Lower leg skin (tissue), 4 donors: Measurements from ENCODE around the gene AKAP12. TPM values are rescaled to one million over a fixed set of nuclear protein-coding genes. Genes with fewer than 3 reads are reported as not detected.

Experiments
- DNase-seq, 2 donors: peaks; one replicate each; pipeline ENCODE4 v3.0.0-alpha.2; 2019; ENCODE audit warnings: low spot score in 2 of 2
- H3K4me3 ChIP-seq: fragments of 200-600 bp; sonication (generic); 2 replicates; pipeline ENCODE4 v1.5.1; 2017; ENCODE audit warnings: mild to moderate bottlenecking, low read depth; ENCODE audit not compliant: poor library complexity, severe bottlenecking
- POLR2A ChIP-seq, 2 donors: fragments of 450-650 bp; IDR thresholded peaks; one replicate each; pipeline ENCODE4 v1.6.1; 2016 to 2017; ENCODE audit warnings: antibody characterized with exemption in 2 of 2, mild to moderate bottlenecking in 1 of 2, moderate library complexity in 1 of 2
- WGBS, 2 donors: methylation state at CpG; one replicate each; pipeline ENCODE4 v1.1.5; 2018; 5-methylcytosine and 5-hydroxymethylcytosine counted together
- intact Hi-C: fragments of 100-400 bp; cut with DNase I; formaldehyde crosslinking; loops from one replicate; pipeline ENCODE4 v1.15.0; 2023; ENCODE audit warnings: low total_unique reads
- total RNA-seq, 4 donors: library from RNA; depleted of rRNA; stranded (reverse); fragments of >200 nt; gene quantifications; one replicate each; pipeline ENCODE4 v1.1.0, GENCODE V29; 2016
- TF ChIP-seq, protein P1 (sequence below), 3 donors: fragments of 450-650 bp; IDR thresholded peaks; one replicate each; pipeline ENCODE4 v1.5.1; 2016; ENCODE audit warnings: antibody characterized with exemption in 3 of 3, mild to moderate bottlenecking in 3 of 3, moderate library complexity in 2 of 3

AKAP12 gene
- total RNA-seq, 4 donors from 2014 or later, result 14.7 to 29.9 (median 16.0) TPM

DNA sequence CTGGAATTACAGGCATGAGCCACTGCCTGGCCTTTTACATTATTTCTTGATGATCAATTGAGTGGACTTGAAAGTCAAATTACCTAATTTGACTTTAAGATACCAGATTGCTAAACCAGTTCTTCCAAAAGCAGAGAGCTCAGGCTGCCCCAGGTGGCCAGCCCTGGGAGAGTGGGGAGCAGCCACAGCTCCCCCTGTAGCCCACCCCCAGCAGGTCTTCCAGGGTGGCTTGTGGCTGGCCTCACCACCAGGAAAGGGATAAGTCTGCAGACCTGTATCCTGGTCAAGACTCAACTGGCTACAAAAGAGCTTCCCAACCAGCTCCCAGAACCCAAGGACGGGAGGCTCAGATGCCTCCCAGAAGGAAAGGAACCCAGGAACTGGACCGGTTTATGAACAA is 23.8 kb upstream of the AKAP12 start:
- 90 to 92% methylated on average over 2 of the region's 2 CpGs for WGBS, 2 donors
- intact Hi-C loops, result no loop called here
- TF ChIP-seq POLR2A (IDR thresholded peaks at IDR 0.05), result no peak
- TF ChIP-seq, protein P1, sequence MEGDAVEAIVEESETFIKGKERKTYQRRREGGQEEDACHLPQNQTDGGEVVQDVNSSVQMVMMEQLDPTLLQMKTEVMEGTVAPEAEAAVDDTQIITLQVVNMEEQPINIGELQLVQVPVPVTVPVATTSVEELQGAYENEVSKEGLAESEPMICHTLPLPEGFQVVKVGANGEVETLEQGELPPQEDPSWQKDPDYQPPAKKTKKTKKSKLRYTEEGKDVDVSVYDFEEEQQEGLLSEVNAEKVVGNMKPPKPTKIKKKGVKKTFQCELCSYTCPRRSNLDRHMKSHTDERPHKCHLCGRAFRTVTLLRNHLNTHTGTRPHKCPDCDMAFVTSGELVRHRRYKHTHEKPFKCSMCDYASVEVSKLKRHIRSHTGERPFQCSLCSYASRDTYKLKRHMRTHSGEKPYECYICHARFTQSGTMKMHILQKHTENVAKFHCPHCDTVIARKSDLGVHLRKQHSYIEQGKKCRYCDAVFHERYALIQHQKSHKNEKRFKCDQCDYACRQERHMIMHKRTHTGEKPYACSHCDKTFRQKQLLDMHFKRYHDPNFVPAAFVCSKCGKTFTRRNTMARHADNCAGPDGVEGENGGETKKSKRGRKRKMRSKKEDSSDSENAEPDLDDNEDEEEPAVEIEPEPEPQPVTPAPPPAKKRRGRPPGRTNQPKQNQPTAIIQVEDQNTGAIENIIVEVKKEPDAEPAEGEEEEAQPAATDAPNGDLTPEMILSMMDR (IDR thresholded peaks at IDR 0.05), result no peak
- DNase-seq, result no peak
- no peak overlapping the region for H3K4me3 ChIP-seq

DNA sequence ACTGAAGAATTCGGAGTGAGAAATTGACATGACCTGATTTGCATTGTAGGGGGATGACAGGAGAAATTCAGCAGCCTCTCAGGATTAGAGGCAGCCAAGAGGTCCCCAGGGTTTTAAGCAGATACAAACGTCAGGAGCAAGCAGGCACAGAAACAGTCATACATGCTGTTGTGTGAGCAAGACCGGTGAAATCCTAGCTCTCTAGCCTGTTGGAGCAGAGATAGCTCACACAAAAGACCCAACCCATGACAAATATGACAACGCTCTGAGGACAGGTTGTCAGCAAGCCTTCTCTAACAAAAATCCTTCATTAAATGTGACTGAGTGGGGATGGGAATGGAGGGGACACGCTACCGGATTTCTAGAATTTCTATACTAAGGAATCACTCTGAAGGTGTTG is 23.0 kb upstream of the AKAP12 start:
- H3K4me3 ChIP-seq, result no peak overlapping the region
- TF ChIP-seq POLR2A (IDR thresholded peaks at IDR 0.05), result no peak
- TF ChIP-seq, protein P1 (IDR thresholded peaks at IDR 0.05), result no peak
- intact Hi-C loops, result no loop called here
- DNase-seq, result no peak
- WGBS, 2 donors, result 63 to 72% methylated on average over 6 of the region's 6 CpGs

DNA sequence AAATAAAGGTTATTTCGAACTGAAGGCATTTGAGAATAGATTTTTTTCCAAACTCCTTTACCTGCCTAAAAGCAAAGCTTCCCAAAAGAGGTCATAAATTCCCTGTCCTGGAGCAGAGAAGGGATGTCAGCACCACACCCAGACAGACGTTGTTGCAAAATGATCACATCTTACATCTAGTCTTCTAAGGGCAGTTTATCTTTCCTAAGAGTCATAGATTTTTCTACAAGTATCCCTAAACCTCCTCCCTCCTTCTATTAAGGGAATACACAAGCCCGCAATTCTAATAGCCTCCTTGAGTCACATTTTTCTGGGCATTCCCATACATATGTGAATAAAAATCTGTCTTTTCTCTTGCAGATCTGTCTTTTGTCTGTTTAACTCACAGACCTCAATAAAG is 20.6 kb upstream of the AKAP12 start:
- no peak for DNase-seq
- TF ChIP-seq POLR2A (IDR thresholded peaks at IDR 0.05), result no peak
- TF ChIP-seq, protein P1 (IDR thresholded peaks at IDR 0.05), result no peak
- WGBS, 2 donors, result 59 to 70% methylated on average over 3 of the region's 3 CpGs
- intact Hi-C loops, result no loop called here
- no peak overlapping the region for H3K4me3 ChIP-seq

DNA sequence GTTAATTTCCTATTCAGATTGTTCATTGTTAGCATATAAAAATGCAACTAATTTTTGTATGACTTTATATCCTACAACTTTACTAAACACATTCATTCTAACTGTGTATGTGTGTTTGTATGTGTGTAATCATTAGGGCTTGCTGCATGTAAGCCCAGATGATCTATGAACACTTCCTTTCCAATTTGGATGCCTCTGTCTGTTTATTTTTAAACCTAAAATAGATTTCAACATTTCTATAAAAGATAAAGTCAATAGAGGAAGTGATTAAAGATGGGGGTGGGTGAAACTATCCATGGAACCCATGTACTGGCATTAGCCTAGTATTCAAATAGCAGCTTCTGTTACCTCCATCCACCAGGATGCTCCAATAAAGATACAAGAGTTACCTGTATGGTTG is 15.7 kb upstream of the AKAP12 start:
- TF ChIP-seq, protein P1 (IDR thresholded peaks at IDR 0.05), result no peak
- no peak for TF ChIP-seq POLR2A (IDR thresholded peaks at IDR 0.05)
- no peak overlapping the region for H3K4me3 ChIP-seq
- intact Hi-C loops, result no loop called here
- DNase-seq, result no peak

- no peak for TF ChIP-seq POLR2A (IDR thresholded peaks at IDR 0.05)
- TF ChIP-seq, protein P1 (IDR thresholded peaks at IDR 0.05), result no peak
- 90 to 97% methylated on average over 11 of the region's 11 CpGs for WGBS, 2 donors
- intact Hi-C loops, result no loop called here
- no peak overlapping the region for H3K4me3 ChIP-seq
- no peak for DNase-seq
These were observed 13.8 kb upstream of the AKAP12 start for GRCh38 chr6:151225919-151226318.

DNA sequence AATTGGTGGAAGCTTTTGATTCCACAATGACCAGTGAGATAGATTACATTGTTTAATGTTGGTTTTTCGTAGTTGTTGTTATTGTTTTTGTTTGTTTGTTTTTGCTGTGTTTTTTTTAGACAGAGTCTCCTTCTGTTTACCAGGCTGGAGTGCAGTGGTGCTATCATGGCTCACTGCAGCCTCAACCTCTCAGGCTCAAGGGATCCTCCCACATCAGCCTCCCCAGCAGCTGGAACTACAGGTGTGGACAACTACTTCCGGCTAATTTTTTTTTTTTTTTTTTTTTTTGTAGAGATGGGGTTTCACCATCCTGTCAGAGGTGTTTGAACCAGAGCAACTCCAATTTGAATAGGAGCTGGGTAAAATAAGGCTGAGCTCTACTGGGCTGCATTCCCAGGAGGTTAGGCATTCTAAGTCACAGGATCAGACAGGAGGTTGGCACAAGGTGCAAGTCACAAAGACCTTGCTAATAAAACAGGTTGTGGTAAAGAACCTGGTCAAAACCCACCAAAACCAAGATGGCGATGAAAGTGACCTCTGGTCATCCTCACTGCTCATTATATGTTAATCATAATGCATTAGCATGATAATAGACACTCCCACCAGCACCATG is 10.9 kb upstream of the AKAP12 start:
- intact Hi-C loops, result no loop called here
- 92% methylated on average over 3 of the region's 3 CpGs for WGBS, 2 donors

More for the DNA sequence above, 10.9 kb upstream of the AKAP12 start:
- TF ChIP-seq, protein P1 (IDR thresholded peaks at IDR 0.05), result no peak
- no peak for TF ChIP-seq POLR2A (IDR thresholded peaks at IDR 0.05)
- H3K4me3 ChIP-seq, result no peak overlapping the region
- no peak for DNase-seq
